HEK293T (cell line): ENCODE results near the gene GRIK4.

Source experiments
- CTCF ChIA-PET: fragments of 350-600 bp; formaldehyde crosslinking; extraction: SDS; loops from one replicate; lab custom pipeline; 2021; ENCODE audit warnings: antibody characterized with exemption, inconsistent platforms; lab: Yijun Ruan, JAX
- POLR2A ChIA-PET: fragments of 350-600 bp; formaldehyde crosslinking; extraction: SDS; loops from one replicate; lab custom pipeline; 2020; ENCODE audit warnings: antibody characterized with exemption, inconsistent platforms; lab: Yijun Ruan, JAX
- DNase-seq: peaks from one replicate; pipeline ENCODE4 v3.0.0; 2012; ENCODE audit warnings: mixed read lengths; ENCODE audit errors: extremely low spot score
- ARNT ChIP-seq: fragments of 450-650 bp; IDR thresholded peaks from 2 replicates; pipeline ENCODE4 v1.6.1; 2017; ENCODE audit warnings: mild to moderate bottlenecking
- BHLHE40 ChIP-seq: fragments of 450-650 bp; IDR thresholded peaks from 2 replicates; pipeline ENCODE4 v1.6.1; 2016; ENCODE audit warnings: mild to moderate bottlenecking, moderate library complexity, borderline replicate concordance
- CTBP1 ChIP-seq: fragments of 450-650 bp; IDR thresholded peaks from 2 replicates; pipeline ENCODE4 v1.6.1; 2016; ENCODE audit warnings: borderline replicate concordance
- ELF4 ChIP-seq: fragments of 450-650 bp; IDR thresholded peaks from 2 replicates; pipeline ENCODE4 v1.6.1; 2017; ENCODE audit warnings: antibody characterized with exemption
- FOXA1 ChIP-seq: fragments of 450-650 bp; IDR thresholded peaks from 2 replicates; pipeline ENCODE4 v1.6.1; 2016; ENCODE audit warnings: mild to moderate bottlenecking
- FOXK2 ChIP-seq: fragments of 450-650 bp; IDR thresholded peaks from 2 replicates; pipeline ENCODE4 v1.6.1; 2016; ENCODE audit warnings: mild to moderate bottlenecking
- FOXM1 ChIP-seq: fragments of 450-650 bp; IDR thresholded peaks from 2 replicates; pipeline ENCODE4 v1.6.1; 2017; ENCODE audit warnings: mild to moderate bottlenecking, borderline replicate concordance
- HDGF ChIP-seq: fragments of 450-650 bp; IDR thresholded peaks from 2 replicates; pipeline ENCODE4 v1.6.1; 2017; ENCODE audit warnings: antibody characterized with exemption, borderline replicate concordance
- L3MBTL2 ChIP-seq: fragments of 450-650 bp; conservative IDR thresholded peaks from 2 replicates; pipeline ENCODE4 v1.6.1; 2016; ENCODE audit warnings: mild to moderate bottlenecking
- LEF1 ChIP-seq: fragments of 450-650 bp; IDR thresholded peaks from 2 replicates; pipeline ENCODE4 v1.6.1; 2017; ENCODE audit warnings: mild to moderate bottlenecking, borderline replicate concordance
- NFRKB ChIP-seq: fragments of 450-650 bp; IDR thresholded peaks from 2 replicates; pipeline ENCODE4 v1.6.1; 2016; ENCODE audit warnings: mild to moderate bottlenecking, moderate library complexity
- PKNOX1 ChIP-seq: fragments of 450-650 bp; IDR thresholded peaks from 2 replicates; pipeline ENCODE4 v1.6.1; 2016
- SP1 ChIP-seq: fragments of 450-650 bp; IDR thresholded peaks from 2 replicates; pipeline ENCODE4 v1.6.1; 2017
- SUZ12 ChIP-seq: fragments of 450-650 bp; IDR thresholded peaks from 2 replicates; pipeline ENCODE4 v1.6.1; 2016; ENCODE audit warnings: mild to moderate bottlenecking
- TARDBP ChIP-seq: fragments of 450-650 bp; IDR thresholded peaks from 2 replicates; pipeline ENCODE4 v1.6.1; 2016
- ZNF384 ChIP-seq: fragments of 450-650 bp; IDR thresholded peaks from 2 replicates; pipeline ENCODE4 v1.6.1; 2016

GRIK4 gene

GRCh38 chr11:120688163-120688562 is 176.6 kb downstream of the GRIK4 start:
- ChIA-PET CTCF (no interaction called here), POLR2A (no interaction called here)
- DNase-seq, result no peak
- TF ChIP-seq FOXM1, result no peak
- TF ChIP-seq ZNF384, result no peak
- no peak for TF ChIP-seq FOXK2
- TF ChIP-seq TARDBP, result no peak
- TF ChIP-seq BHLHE40, result no peak
- TF ChIP-seq SP1, result no peak
- no peak for TF ChIP-seq FOXA1
- TF ChIP-seq ARNT, result no peak
- TF ChIP-seq NFRKB, result no peak

- ChIA-PET POLR2A (no interaction called here), CTCF (interaction anchor here (0.7 kb wide), 1 partner anchor 37 kb away, joined by 3 read pairs; no protein-coding TSS in a partner anchor)
- TF ChIP-seq BHLHE40, result no peak
- no peak for DNase-seq
These were observed 178.2 kb downstream of the GRIK4 start for GRCh38 chr11:120689596-120690275.

GRCh38 chr11:120690406-120690805 is 178.9 kb downstream of the GRIK4 start:
- CTCF ChIA-PET, result interaction anchor here (0.7 kb wide), 1 partner anchor 37 kb away, joined by 3 read pairs; no protein-coding TSS in a partner anchor
- no peak for TF ChIP-seq CTBP1
- TF ChIP-seq TARDBP, result no peak
- TF ChIP-seq L3MBTL2, result no peak
- TF ChIP-seq LEF1, result no peak
- no peak for TF ChIP-seq FOXM1
- no peak for TF ChIP-seq BHLHE40
- no peak for TF ChIP-seq FOXA1
- no peak for TF ChIP-seq HDGF
- TF ChIP-seq ELF4, result no peak
- TF ChIP-seq NFRKB, result no peak
- no peak for TF ChIP-seq ARNT
- no peak for DNase-seq
- POLR2A ChIA-PET, result no interaction called here

- ChIA-PET CTCF (interaction anchor here (3.8 kb wide), 1 partner anchor 10 kb away, joined by 18 read pairs; no protein-coding TSS in a partner anchor), POLR2A (no interaction called here)
- no peak for DNase-seq
- TF ChIP-seq FOXK2, result no peak
- TF ChIP-seq HDGF, result no peak
- no peak for TF ChIP-seq TARDBP
- TF ChIP-seq PKNOX1, result no peak
- TF ChIP-seq NFRKB, result no peak
- TF ChIP-seq ARNT, result no peak
- no peak for TF ChIP-seq FOXM1
- no peak for TF ChIP-seq BHLHE40
- TF ChIP-seq LEF1, result no peak
- no peak for TF ChIP-seq ZNF384
- no peak for TF ChIP-seq SP1
- no peak for TF ChIP-seq ELF4
- TF ChIP-seq SUZ12, result no peak
- TF ChIP-seq L3MBTL2, result no peak
- no peak for TF ChIP-seq FOXA1
- TF ChIP-seq CTBP1, result no peak
These were observed 183.2 kb downstream of the GRIK4 start for GRCh38 chr11:120694726-120695125.

GRCh38 chr11:120695426-120695825 is 183.9 kb downstream of the GRIK4 start:
- DNase-seq, result no peak
- ChIA-PET CTCF (interaction anchor here (0.8 to 3.8 kb wide), 3 partner anchors 10 to 858 kb away, joined by 4 to 18 read pairs (median 4); partner anchors contain the start of gene GRIK4), POLR2A (no interaction called here)
- TF ChIP-seq BHLHE40 (no peak), SP1 (no peak), FOXM1 (no peak), SUZ12 (no peak), LEF1 (no peak), L3MBTL2 (no peak), FOXK2 (no peak), ARNT (no peak), FOXA1 (no peak)

- ChIA-PET CTCF (interaction anchor here (0.7 to 3.8 kb wide), 5 partner anchors 11 to 858 kb away, joined by 3 to 18 read pairs (median 4); partner anchors contain the start of gene GRIK4), POLR2A (no interaction called here)
- TF ChIP-seq FOXM1 (no peak), PKNOX1 (no peak), HDGF (no peak), L3MBTL2 (no peak), SP1 (no peak), CTBP1 (no peak), NFRKB (no peak), FOXA1 (no peak), TARDBP (no peak), SUZ12 (no peak), LEF1 (no peak), ARNT (no peak), BHLHE40 (no peak), ELF4 (no peak), FOXK2 (no peak), ZNF384 (no peak)
- DNase-seq, result no peak
These were observed 184.4 kb downstream of the GRIK4 start for GRCh38 chr11:120695939-120696338.
